WTC11 (cell line): ENCODE measurements around the gene JADE2.

Experiments used
- ATF3 ChIP-seq: sonication (generic); formaldehyde crosslinking; conservative IDR thresholded peaks from 2 replicates; pipeline ENCODE4 v1.8.1; 2022; ENCODE audit warnings: mild to moderate bottlenecking, missing genetic modification reagents
- CREM ChIP-seq: sonication (generic); formaldehyde crosslinking; IDR thresholded peaks from 2 replicates; pipeline ENCODE4 v1.8.1; 2022; ENCODE audit warnings: mild to moderate bottlenecking, missing genetic modification reagents, moderate library complexity
- E2F4 ChIP-seq: sonication (generic); formaldehyde crosslinking; IDR thresholded peaks from 2 replicates; pipeline ENCODE4 v1.8.1; 2022; ENCODE audit warnings: low read depth, mild to moderate bottlenecking, moderate library complexity, missing genetic modification reagents, borderline replicate concordance
- HMGA2 ChIP-seq: fragments of 250-450 bp; sonication (Bioruptor Pico); IDR thresholded peaks from 2 replicates; pipeline ENCODE4 v1.4.0; 2021; ENCODE audit warnings: mild to moderate bottlenecking, moderate library complexity
- IRF2 ChIP-seq: sonication (generic); formaldehyde crosslinking; IDR thresholded peaks from 2 replicates; pipeline ENCODE4 v1.8.0; 2022; ENCODE audit warnings: low read depth, missing genetic modification reagents, borderline replicate concordance
- NR3C1 ChIP-seq: sonication (generic); formaldehyde crosslinking; conservative IDR thresholded peaks from 2 replicates; pipeline ENCODE4 v1.8.1; 2023; ENCODE audit warnings: low read depth, mild to moderate bottlenecking, missing genetic modification reagents
- SP1 ChIP-seq: sonication (generic); formaldehyde crosslinking; conservative IDR thresholded peaks from 2 replicates; pipeline ENCODE4 v1.8.1; 2022; ENCODE audit warnings: missing genetic modification reagents
- STAT6 ChIP-seq: sonication (generic); formaldehyde crosslinking; conservative IDR thresholded peaks from 2 replicates; pipeline ENCODE4 v1.8.1; 2023; ENCODE audit warnings: mild to moderate bottlenecking, low read depth, missing genetic modification reagents, moderate library complexity
- TEAD1 ChIP-seq: sonication (generic); formaldehyde crosslinking; IDR thresholded peaks from 2 replicates; pipeline ENCODE4 v1.8.0; 2022; ENCODE audit warnings: mild to moderate bottlenecking, missing genetic modification reagents
- ZBTB21 ChIP-seq: sonication (generic); formaldehyde crosslinking; IDR thresholded peaks from 2 replicates; pipeline ENCODE4 v1.8.1; 2023; ENCODE audit warnings: mild to moderate bottlenecking, missing genetic modification reagents, borderline replicate concordance
- ZNF232 ChIP-seq: sonication (generic); formaldehyde crosslinking; IDR thresholded peaks from 2 replicates; pipeline ENCODE4 v1.8.0; 2022; ENCODE audit warnings: mild to moderate bottlenecking, missing genetic modification reagents
- ZNF263 ChIP-seq: sonication (generic); formaldehyde crosslinking; IDR thresholded peaks from 2 replicates; pipeline ENCODE4 v1.8.1; 2022; ENCODE audit warnings: low read depth, mild to moderate bottlenecking, moderate library complexity, missing genetic modification reagents
- TF ChIP-seq, protein P1 (sequence below): fragments of 200-600 bp; IDR thresholded peaks from 2 replicates; pipeline ENCODE4 v1.8.0; 2022; ENCODE audit warnings: antibody characterized with exemption
- TF ChIP-seq, protein P2 (sequence below): sonication (generic); formaldehyde crosslinking; IDR thresholded peaks from 2 replicates; pipeline ENCODE4 v1.8.1; 2023; ENCODE audit warnings: mild to moderate bottlenecking, missing genetic modification reagents

GRCh38 chr5:134555890-134556311, 30.4 kb downstream of the JADE2 start:
- TF ChIP-seq, protein P1, sequence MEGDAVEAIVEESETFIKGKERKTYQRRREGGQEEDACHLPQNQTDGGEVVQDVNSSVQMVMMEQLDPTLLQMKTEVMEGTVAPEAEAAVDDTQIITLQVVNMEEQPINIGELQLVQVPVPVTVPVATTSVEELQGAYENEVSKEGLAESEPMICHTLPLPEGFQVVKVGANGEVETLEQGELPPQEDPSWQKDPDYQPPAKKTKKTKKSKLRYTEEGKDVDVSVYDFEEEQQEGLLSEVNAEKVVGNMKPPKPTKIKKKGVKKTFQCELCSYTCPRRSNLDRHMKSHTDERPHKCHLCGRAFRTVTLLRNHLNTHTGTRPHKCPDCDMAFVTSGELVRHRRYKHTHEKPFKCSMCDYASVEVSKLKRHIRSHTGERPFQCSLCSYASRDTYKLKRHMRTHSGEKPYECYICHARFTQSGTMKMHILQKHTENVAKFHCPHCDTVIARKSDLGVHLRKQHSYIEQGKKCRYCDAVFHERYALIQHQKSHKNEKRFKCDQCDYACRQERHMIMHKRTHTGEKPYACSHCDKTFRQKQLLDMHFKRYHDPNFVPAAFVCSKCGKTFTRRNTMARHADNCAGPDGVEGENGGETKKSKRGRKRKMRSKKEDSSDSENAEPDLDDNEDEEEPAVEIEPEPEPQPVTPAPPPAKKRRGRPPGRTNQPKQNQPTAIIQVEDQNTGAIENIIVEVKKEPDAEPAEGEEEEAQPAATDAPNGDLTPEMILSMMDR = no peak
- TF ChIP-seq SP1 (CRISPR knock-in tag) = no peak
- TF ChIP-seq ZNF263 (CRISPR knock-in tag) = no peak
- TF ChIP-seq IRF2 (CRISPR knock-in tag) = no peak
- TF ChIP-seq, protein P2, sequence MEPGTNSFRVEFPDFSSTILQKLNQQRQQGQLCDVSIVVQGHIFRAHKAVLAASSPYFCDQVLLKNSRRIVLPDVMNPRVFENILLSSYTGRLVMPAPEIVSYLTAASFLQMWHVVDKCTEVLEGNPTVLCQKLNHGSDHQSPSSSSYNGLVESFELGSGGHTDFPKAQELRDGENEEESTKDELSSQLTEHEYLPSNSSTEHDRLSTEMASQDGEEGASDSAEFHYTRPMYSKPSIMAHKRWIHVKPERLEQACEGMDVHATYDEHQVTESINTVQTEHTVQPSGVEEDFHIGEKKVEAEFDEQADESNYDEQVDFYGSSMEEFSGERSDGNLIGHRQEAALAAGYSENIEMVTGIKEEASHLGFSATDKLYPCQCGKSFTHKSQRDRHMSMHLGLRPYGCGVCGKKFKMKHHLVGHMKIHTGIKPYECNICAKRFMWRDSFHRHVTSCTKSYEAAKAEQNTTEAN = no peak
- no peak for TF ChIP-seq E2F4
- TF ChIP-seq HMGA2 (CRISPR knock-in tag) = no peak
- no peak for TF ChIP-seq ZNF232 (CRISPR knock-in tag)
- TF ChIP-seq ATF3 (CRISPR knock-in tag) = no peak
- no peak for TF ChIP-seq ZBTB21
- no peak for TF ChIP-seq NR3C1
- TF ChIP-seq TEAD1 = no peak
- TF ChIP-seq CREM (CRISPR knock-in tag) = no peak
- TF ChIP-seq STAT6 (CRISPR knock-in tag) = no peak
